CD4-positive, alpha-beta T cell (primary cell): ENCODE data around the gene ELP4. TPM values are rescaled to one million over a fixed set of nuclear protein-coding genes. Genes with fewer than 3 reads are reported as not detected.

ENCODE experiments used
- ATAC-seq: fragments of 200-7000 bp; cut with Tn5 transposase; one replicate; pipeline ENCODE4 v1.10.0; 2022; ENCODE audit warnings: mild to moderate bottlenecking; ENCODE audit not compliant: poor library complexity
- CTCF ChIA-PET: fragments of 350-600 bp; sonication (Branson Sonifier 250); formaldehyde crosslinking; loops from one replicate; lab custom pipeline; 2021; ENCODE audit warnings: antibody characterized with exemption, inconsistent platforms; lab: Charles Lee
- POLR2A ChIA-PET: fragments of 350-600 bp; sonication (Branson Sonifier 250); formaldehyde crosslinking; loops from one replicate; lab custom pipeline; 2021; ENCODE audit warnings: antibody characterized with exemption, inconsistent platforms; lab: Charles Lee
- DNase-seq, 14 experiments: peaks; one replicate each; pipeline ENCODE4 v3.0.0-alpha.2; 2013 to 2020; ENCODE audit warnings: mixed read lengths in 2 of 14
- H3K27ac ChIP-seq, 2 donors: one replicate each; pipeline versions ENCODE4 v1.5.1 to v1.7.0; 2013; ENCODE audit warnings: low read length in 2 of 2, low read depth in 1 of 2, mild to moderate bottlenecking in 1 of 2
- H3K27me3 ChIP-seq, 2 experiments: 1 replicate in 1 of 2; 2 replicates in 1 of 2; pipeline versions ENCODE4 v1.6.1 to v1.7.0; 2013; ENCODE audit warnings: low read length in 2 of 2, control low read depth in 1 of 2, mild to moderate bottlenecking in 1 of 2, moderate library complexity in 1 of 2; ENCODE audit not compliant: insufficient read depth in 2 of 2, control insufficient read depth in 1 of 2
- H3K36me3 ChIP-seq: one replicate; pipeline ENCODE4 v1.6.1; 2013; ENCODE audit warnings: low read length, control low read depth; ENCODE audit not compliant: insufficient read depth
- H3K4me1 ChIP-seq: one replicate; pipeline ENCODE4 v1.6.1; 2013; ENCODE audit warnings: low read length, control low read depth; ENCODE audit not compliant: insufficient read depth
- H3K4me3 ChIP-seq: one replicate; pipeline ENCODE4 v1.5.1; 2013; ENCODE audit warnings: mild to moderate bottlenecking, low read length, moderate library complexity
- H3K9me3 ChIP-seq, 2 experiments: 1 replicate in 1 of 2; 2 replicates in 1 of 2; pipeline versions ENCODE4 v1.6.1 to v1.7.0; 2013; ENCODE audit warnings: low read length in 2 of 2, mild to moderate bottlenecking in 2 of 2, control low read depth in 1 of 2, moderate library complexity in 1 of 2; ENCODE audit not compliant: control insufficient read depth in 1 of 2, insufficient read depth in 1 of 2
- H3K27ac Mint-ChIP-seq: one replicate; pipeline ENCODE4 v1.8.0; 2020; ENCODE audit warnings: mixed read lengths
- H3K27me3 Mint-ChIP-seq: one replicate; pipeline ENCODE4 v1.8.0; 2021; ENCODE audit warnings: mixed read lengths
- H3K36me3 Mint-ChIP-seq: one replicate; pipeline ENCODE4 v1.8.0; 2021; ENCODE audit warnings: low read depth, mixed read lengths
- H3K4me1 Mint-ChIP-seq: one replicate; pipeline ENCODE4 v1.8.0; 2021; ENCODE audit warnings: low read depth, mixed read lengths
- H3K4me3 Mint-ChIP-seq: one replicate; pipeline ENCODE4 v1.8.0; 2020; ENCODE audit warnings: mild to moderate bottlenecking, mixed read lengths
- H3K9me3 Mint-ChIP-seq: one replicate; pipeline ENCODE4 v1.8.0; 2020; ENCODE audit warnings: mixed read lengths
- intact Hi-C, 2 experiments: fragments of 100-400 bp; cut with DNase I in 1 of 2; cut with micrococcal nuclease in 1 of 2; formaldehyde crosslinking; loops; one replicate each; pipeline versions ENCODE4 v1.15.1 to v1.9.0; 2023 to 2025; cut with DNase I, micrococcal nuclease
- total RNA-seq, 174 experiments: library from RNA in 2 of 174; stranded (reverse) in 2 of 174; gene quantifications; one replicate each; pipeline ENCODE4 v1.2.3 and lab custom pipeline; 2021 to 2026
- TF ChIP-seq, protein P1 (sequence below): fragments of 200-600 bp; IDR thresholded peaks from one replicate; pipeline ENCODE4 v1.8.0; 2022; ENCODE audit warnings: antibody characterized with exemption, mild to moderate bottlenecking

The ELP4 gene
- total RNA-seq, 2 experiments from 2014 or later = 9.5 to 10.3 TPM

DNA sequence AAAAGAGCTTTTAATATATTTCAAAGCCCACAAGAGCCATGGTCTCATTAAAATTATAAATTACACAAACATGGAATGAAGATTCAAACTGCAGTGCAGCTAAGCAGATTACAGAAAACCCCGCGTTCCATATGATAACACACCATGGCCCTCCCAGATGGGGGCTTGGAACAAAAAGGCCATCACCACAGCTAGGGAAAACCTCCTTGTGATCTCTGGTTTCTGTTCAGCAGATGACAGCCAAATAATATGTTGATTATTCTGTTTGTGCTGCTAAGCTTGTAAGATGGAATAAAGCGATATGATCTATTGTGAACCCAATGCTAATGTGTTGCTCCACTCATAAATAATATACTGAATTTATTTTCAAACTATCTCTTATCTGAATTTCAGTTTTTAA, 28.6 kb upstream of the ELP4 start:
- Histone ChIP-seq H3K9me3 (no peaks in the 10 kb centered on the region), H3K27me3 (no peaks in the 10 kb centered on the region), H3K36me3 (no peaks in the 10 kb centered on the region), H3K4me1 (no peaks in the 10 kb centered on the region), H3K27ac (no peak overlapping the region), H3K4me3 (no peak overlapping the region)
- DNase-seq (no peak), ATAC-seq (no peak)
- H3K9me3 Mint-ChIP-seq = no peaks in the 10 kb centered on the region
- H3K4me3 Mint-ChIP-seq = no peak overlapping the region
- intact Hi-C loops = loop anchor here in 1 of 2 experiments (10.0 kb wide), 1 partner anchor 394 kb away; no protein-coding TSS in a partner anchor
- no peaks in the 10 kb centered on the region for H3K27me3 Mint-ChIP-seq
- H3K4me1 Mint-ChIP-seq = peaks cover 16% of the 10 kb centered on the region
- no peaks in the 10 kb centered on the region for H3K36me3 Mint-ChIP-seq
- TF ChIP-seq, protein P1, sequence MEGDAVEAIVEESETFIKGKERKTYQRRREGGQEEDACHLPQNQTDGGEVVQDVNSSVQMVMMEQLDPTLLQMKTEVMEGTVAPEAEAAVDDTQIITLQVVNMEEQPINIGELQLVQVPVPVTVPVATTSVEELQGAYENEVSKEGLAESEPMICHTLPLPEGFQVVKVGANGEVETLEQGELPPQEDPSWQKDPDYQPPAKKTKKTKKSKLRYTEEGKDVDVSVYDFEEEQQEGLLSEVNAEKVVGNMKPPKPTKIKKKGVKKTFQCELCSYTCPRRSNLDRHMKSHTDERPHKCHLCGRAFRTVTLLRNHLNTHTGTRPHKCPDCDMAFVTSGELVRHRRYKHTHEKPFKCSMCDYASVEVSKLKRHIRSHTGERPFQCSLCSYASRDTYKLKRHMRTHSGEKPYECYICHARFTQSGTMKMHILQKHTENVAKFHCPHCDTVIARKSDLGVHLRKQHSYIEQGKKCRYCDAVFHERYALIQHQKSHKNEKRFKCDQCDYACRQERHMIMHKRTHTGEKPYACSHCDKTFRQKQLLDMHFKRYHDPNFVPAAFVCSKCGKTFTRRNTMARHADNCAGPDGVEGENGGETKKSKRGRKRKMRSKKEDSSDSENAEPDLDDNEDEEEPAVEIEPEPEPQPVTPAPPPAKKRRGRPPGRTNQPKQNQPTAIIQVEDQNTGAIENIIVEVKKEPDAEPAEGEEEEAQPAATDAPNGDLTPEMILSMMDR = no peak
- POLR2A ChIA-PET = no interaction called here
- no peak overlapping the region for H3K27ac Mint-ChIP-seq
- CTCF ChIA-PET = no interaction called here

DNA sequence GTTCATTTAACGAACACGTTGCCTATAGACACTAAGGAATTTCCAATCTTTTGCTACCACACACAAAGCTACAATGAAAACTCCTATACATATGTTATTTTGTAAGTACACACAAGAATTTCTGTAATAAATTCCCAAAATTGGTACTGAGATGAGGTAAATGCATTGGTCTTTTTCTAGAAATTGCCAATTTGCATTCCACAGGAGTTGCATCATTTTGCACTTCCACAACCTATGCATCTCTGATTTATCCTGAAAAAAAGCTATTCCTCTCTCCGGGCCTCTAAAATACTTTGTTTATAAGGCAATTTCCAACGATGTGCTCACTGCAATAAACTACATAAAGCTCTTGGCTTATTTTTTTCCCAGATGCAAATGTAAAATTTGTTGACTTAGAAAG, 25.1 kb upstream of the ELP4 start:
- H3K27ac Mint-ChIP-seq = no peak overlapping the region
- H3K4me3 ChIP-seq = no peak overlapping the region
- intact Hi-C loops = loop anchor here in 1 of 2 experiments (10.0 kb wide), 1 partner anchor 390 kb away; no protein-coding TSS in a partner anchor

DNA sequence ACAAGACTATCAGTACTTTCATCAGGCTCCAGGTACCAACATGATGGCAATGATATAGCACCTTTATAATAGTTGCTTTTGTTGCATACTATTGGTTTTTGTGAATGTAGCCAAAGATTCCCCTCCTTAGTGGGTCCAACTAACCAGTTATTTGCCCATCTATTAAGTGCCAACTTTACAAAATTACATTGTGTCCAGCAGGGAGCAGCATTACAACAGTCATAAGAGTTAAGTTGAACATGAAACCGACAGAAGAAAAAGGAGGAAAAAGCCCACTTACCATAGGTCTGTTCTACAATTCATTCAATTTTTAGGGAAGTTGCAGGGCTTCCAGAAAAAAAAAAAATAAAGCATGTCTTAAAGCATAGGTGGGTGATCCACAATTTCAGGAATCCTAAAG, 21.7 kb upstream of the ELP4 start:
- intact Hi-C loops = loop anchor here (5.0 to 10.0 kb wide), 3 partner anchors 384 to 689 kb away; no protein-coding TSS in a partner anchor
- H3K27me3 Mint-ChIP-seq = no peaks in the 10 kb centered on the region
- H3K4me1 Mint-ChIP-seq = peaks cover 26% of the 10 kb centered on the region
- no peaks in the 10 kb centered on the region for H3K9me3 ChIP-seq
- ChIA-PET POLR2A (no interaction called here), CTCF (no interaction called here)
- H3K36me3 Mint-ChIP-seq = peaks cover 14% of the 10 kb centered on the region
- no peak overlapping the region for H3K4me3 ChIP-seq
- ATAC-seq (no peak), DNase-seq (peak in 4 of 14 experiments; percentile 8 to 51 (median 36))
- H3K27me3 ChIP-seq = no peaks in the 10 kb centered on the region
- no peaks in the 10 kb centered on the region for H3K9me3 Mint-ChIP-seq
- TF ChIP-seq, protein P1 = peak; percentile 25
- no peak overlapping the region for H3K27ac ChIP-seq
- no peak overlapping the region for H3K27ac Mint-ChIP-seq
- H3K36me3 ChIP-seq = no peaks in the 10 kb centered on the region
- H3K4me3 Mint-ChIP-seq = no peak overlapping the region
- H3K4me1 ChIP-seq = no peaks in the 10 kb centered on the region

More for the DNA sequence above, 25.1 kb upstream of the ELP4 start:
- no peaks in the 10 kb centered on the region for H3K9me3 ChIP-seq
- DNase-seq (no peak), ATAC-seq (no peak)
- no peaks in the 10 kb centered on the region for H3K27me3 ChIP-seq
- H3K36me3 ChIP-seq = no peaks in the 10 kb centered on the region
- no peaks in the 10 kb centered on the region for H3K27me3 Mint-ChIP-seq
- no peaks in the 10 kb centered on the region for H3K4me1 ChIP-seq
- no peaks in the 10 kb centered on the region for H3K9me3 Mint-ChIP-seq
- no peak overlapping the region for H3K4me3 Mint-ChIP-seq
- TF ChIP-seq, protein P1 = no peak
- ChIA-PET CTCF (no interaction called here), POLR2A (no interaction called here)
- peaks cover 15% of the 10 kb centered on the region for H3K4me1 Mint-ChIP-seq
- H3K27ac ChIP-seq = no peak overlapping the region
- H3K36me3 Mint-ChIP-seq = no peaks in the 10 kb centered on the region
